Measurements from ENCODE around the gene YAP1. TPM values are rescaled to one million over a fixed set of nuclear protein-coding genes. Genes with fewer than 3 reads are reported as not detected.

YAP1 gene
- total and polyA plus RNA-seq, 3 donors from 2014 or later = 44.2 to 144 (median 110) TPM

- Histone ChIP-seq H3K9me3 (no peaks in the 10 kb centered on the region), H3K27me3 (no peaks in the 10 kb centered on the region), H3K27ac (no peak overlapping the region), H3K4me3 (no peak overlapping the region), H3K36me3 (ENCODE audit: low read depth, missing control alignments) (no peaks in the 10 kb centered on the region), H3K4me1 (no peaks in the 10 kb centered on the region)
- TF ChIP-seq POLR2A (IDR thresholded peaks at IDR 0.05) = no peak
- TF ChIP-seq, protein P1, sequence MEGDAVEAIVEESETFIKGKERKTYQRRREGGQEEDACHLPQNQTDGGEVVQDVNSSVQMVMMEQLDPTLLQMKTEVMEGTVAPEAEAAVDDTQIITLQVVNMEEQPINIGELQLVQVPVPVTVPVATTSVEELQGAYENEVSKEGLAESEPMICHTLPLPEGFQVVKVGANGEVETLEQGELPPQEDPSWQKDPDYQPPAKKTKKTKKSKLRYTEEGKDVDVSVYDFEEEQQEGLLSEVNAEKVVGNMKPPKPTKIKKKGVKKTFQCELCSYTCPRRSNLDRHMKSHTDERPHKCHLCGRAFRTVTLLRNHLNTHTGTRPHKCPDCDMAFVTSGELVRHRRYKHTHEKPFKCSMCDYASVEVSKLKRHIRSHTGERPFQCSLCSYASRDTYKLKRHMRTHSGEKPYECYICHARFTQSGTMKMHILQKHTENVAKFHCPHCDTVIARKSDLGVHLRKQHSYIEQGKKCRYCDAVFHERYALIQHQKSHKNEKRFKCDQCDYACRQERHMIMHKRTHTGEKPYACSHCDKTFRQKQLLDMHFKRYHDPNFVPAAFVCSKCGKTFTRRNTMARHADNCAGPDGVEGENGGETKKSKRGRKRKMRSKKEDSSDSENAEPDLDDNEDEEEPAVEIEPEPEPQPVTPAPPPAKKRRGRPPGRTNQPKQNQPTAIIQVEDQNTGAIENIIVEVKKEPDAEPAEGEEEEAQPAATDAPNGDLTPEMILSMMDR (IDR thresholded peaks at IDR 0.05) = no peak
- WGBS, 2 donors = 92 to 97% methylated on average over 2 of the region's 2 CpGs
- DNase-seq = no peak
- intact Hi-C loops (cut with DNase I; ENCODE audit: low total_unique reads) = no loop called here
These were observed 91.5 kb downstream of the YAP1 start for GRCh38 chr11:102201776-102202175.

DNA sequence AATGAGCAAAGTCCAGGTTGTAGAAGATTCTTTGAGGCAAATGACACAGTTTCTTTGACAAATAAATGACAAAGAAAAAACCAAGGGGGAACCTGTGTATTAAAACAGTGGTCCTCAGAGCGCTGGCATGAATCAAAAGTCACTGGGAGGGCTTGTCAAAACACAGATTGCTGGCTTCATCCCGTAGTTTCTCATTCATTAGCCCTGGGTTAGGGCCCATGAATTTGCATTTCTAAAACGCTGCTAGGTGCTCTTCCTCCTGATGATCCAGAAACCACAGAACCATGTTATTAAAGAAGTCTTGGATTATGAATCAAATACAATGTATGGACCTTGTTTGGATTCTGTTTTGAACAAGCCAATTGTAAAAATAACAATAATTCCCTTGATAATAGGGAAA, 92.7 kb downstream of the YAP1 start:
- 80 to 85% methylated on average over 3 of the region's 3 CpGs for WGBS, 2 donors
- intact Hi-C loops (cut with DNase I; ENCODE audit: low total_unique reads) = no loop called here
- no peaks in the 10 kb centered on the region for H3K36me3 ChIP-seq (ENCODE audit: low read depth, missing control alignments)
- no peaks in the 10 kb centered on the region for H3K4me1 ChIP-seq
- no peak for DNase-seq
- no peaks in the 10 kb centered on the region for H3K27me3 ChIP-seq
- H3K27ac ChIP-seq = no peak overlapping the region
- H3K4me3 ChIP-seq = no peak overlapping the region
- TF ChIP-seq, protein P1 (IDR thresholded peaks at IDR 0.05) = no peak
- no peak for TF ChIP-seq POLR2A (IDR thresholded peaks at IDR 0.05)
- no peaks in the 10 kb centered on the region for H3K9me3 ChIP-seq

DNA sequence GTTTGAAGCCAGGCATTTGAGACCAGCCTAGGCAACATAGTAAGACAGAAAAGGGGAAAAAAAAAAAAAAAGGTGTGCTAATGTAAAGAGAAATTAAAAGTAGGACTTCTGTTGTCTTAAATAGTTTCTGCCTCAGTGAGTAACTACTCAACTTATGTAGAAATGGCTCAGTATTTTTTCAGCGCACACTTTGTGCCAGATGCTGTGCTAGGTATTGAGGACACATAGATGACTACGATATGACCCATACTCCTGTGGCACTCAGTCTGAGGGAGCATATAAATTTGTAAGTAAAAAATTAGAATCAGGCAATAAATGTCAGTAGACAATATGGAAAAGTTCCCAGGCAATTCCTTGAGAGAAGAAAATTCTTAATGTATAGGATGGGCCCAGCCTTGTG, 93.9 kb downstream of the YAP1 start:
- no peak for DNase-seq
- H3K27ac ChIP-seq = no peak overlapping the region
- H3K4me3 ChIP-seq = no peak overlapping the region
- intact Hi-C loops (cut with DNase I; ENCODE audit: low total_unique reads) = no loop called here
- no peak for TF ChIP-seq POLR2A (IDR thresholded peaks at IDR 0.05)
- TF ChIP-seq, protein P1 (IDR thresholded peaks at IDR 0.05) = no peak
- WGBS, 2 donors = 44 to 46% methylated on average over 2 of the region's 2 CpGs
- H3K4me1 ChIP-seq = no peaks in the 10 kb centered on the region
- no peaks in the 10 kb centered on the region for H3K36me3 ChIP-seq (ENCODE audit: low read depth, missing control alignments)
- H3K9me3 ChIP-seq = no peaks in the 10 kb centered on the region
- no peaks in the 10 kb centered on the region for H3K27me3 ChIP-seq

GRCh38 chr11:102205805-102206204, 95.6 kb downstream of the YAP1 start:
- DNase-seq = no peak
- no peaks in the 10 kb centered on the region for H3K9me3 ChIP-seq
- WGBS, 2 donors = 77 to 83% methylated on average over 4 of the region's 4 CpGs
- intact Hi-C loops (cut with DNase I; ENCODE audit: low total_unique reads) = no loop called here
- TF ChIP-seq POLR2A (IDR thresholded peaks at IDR 0.05) = no peak
- H3K27me3 ChIP-seq = no peaks in the 10 kb centered on the region
- no peak overlapping the region for H3K4me3 ChIP-seq
- no peaks in the 10 kb centered on the region for H3K36me3 ChIP-seq (ENCODE audit: low read depth, missing control alignments)
- no peak overlapping the region for H3K27ac ChIP-seq
- H3K4me1 ChIP-seq = no peaks in the 10 kb centered on the region

- no peak overlapping the region for H3K27ac ChIP-seq
- H3K27me3 ChIP-seq = no peaks in the 10 kb centered on the region
- intact Hi-C loops (cut with DNase I; ENCODE audit: low total_unique reads) = no loop called here
- no peaks in the 10 kb centered on the region for H3K36me3 ChIP-seq (ENCODE audit: low read depth, missing control alignments)
- H3K4me1 ChIP-seq = no peaks in the 10 kb centered on the region
- no peak overlapping the region for H3K4me3 ChIP-seq
- TF ChIP-seq POLR2A (IDR thresholded peaks at IDR 0.05) = no peak
- TF ChIP-seq, protein P1 (IDR thresholded peaks at IDR 0.05) = no peak
- DNase-seq = no peak
- no peaks in the 10 kb centered on the region for H3K9me3 ChIP-seq
- 85 to 96% methylated on average over 2 of the region's 2 CpGs for WGBS, 2 donors
These were observed 98.6 kb downstream of the YAP1 start for GRCh38 chr11:102208835-102209234.
